GM19468 (cell line): ENCODE results near the gene FBXO28.
"Not testable (repeated sequence)": the region's sequence is repeated elsewhere in the genome, so short reads cannot be mapped to it uniquely, and the experiment has no call there.

Source experiments
- ATAC-seq: cut with Tn5 transposase; IDR thresholded peaks from one replicate; pipeline ENCODE4 v1.9.1; 2021; ENCODE audit warnings: mild to moderate bottlenecking, moderate library complexity, moderate number of reproducible peaks; ENCODE audit not compliant: unreplicated experiment; ENCODE audit errors: extremely low read depth

FBXO28 gene, protein sequence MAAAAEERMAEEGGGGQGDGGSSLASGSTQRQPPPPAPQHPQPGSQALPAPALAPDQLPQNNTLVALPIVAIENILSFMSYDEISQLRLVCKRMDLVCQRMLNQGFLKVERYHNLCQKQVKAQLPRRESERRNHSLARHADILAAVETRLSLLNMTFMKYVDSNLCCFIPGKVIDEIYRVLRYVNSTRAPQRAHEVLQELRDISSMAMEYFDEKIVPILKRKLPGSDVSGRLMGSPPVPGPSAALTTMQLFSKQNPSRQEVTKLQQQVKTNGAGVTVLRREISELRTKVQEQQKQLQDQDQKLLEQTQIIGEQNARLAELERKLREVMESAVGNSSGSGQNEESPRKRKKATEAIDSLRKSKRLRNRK

DNA sequence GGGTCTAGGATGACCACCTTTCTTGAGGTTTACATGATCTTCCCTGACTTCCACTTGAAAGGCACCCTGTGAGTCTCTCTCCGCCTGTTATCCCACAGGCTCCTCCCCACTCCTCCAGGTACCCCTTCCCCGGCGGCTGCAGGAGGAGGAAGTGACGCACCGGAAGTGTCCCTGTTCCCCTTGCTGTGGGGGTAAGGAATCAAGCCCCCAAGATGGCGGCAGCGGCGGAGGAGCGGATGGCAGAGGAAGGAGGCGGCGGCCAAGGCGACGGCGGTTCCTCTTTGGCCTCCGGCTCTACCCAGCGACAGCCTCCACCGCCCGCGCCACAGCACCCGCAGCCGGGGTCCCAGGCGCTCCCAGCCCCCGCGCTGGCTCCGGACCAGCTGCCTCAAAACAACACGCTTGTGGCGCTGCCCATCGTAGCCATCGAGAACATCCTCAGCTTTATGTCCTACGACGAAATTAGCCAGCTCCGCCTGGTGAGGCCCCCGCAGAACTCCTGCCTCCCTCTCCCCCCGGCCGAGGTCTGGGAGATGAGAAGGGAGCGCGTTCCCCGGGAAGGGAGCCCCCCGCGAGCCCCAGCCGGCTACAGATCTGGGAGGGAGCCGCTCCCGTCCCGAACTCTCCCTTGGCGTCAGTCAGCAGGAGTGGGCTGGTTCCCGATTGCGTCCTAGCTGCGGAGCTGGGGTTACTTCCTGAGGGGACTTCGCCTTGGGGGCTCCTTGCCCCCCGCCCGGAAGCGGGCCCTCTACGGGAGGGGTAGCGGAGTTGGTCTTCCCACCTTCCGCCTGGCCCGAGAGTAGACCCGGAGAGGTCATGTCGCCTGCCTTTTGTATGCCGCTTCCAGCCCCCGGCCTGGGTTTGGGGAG lies at the start of gene FBXO28:
Gene FBXO28 (plus strand): TSS at position 194 of the 869 bp plus-strand sequence. CDS start 19 bp downstream, at position 213.
- peak; percentile 91 for ATAC-seq

DNA sequence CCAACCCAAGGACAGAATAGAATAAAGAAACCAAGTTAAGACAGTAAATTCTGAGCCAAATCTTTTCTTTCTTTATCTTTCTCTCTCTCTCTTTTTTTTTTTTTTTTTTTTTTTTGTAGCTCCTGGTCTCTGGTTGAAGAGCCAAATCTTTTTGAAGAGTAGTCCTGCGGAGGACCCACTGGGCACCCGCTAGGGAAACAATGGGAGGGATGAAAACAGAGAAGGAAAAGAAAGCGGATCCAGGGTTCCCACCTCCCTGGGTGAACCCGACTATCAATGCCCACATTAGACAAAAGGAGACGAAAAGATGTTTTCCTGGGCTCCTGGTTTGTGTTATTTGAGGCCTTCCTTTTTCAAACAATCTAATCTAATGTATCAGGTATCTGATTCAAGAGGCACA lies 49.8 kb upstream of the FBXO28 start:
- no peak for ATAC-seq

DNA sequence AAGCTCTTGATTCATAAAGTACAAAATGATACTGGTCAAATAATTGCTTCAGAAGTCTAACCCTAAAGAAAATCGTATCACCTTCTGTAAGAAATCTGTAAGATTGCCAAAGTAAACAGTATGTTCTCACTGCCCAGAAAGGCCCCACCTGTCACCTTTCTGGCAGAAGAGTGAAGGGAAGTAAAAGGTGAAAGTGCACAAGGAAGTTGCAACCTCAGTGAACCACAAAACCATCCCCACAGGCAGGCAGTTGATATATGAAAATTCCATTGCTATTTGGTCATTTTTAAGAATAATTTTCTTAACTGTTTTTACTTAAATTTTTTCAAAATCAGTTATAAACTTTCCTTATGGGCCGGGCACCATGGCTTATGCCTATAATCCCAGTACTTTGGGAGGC lies 48.5 kb upstream of the FBXO28 start:
- no peak for ATAC-seq

DNA sequence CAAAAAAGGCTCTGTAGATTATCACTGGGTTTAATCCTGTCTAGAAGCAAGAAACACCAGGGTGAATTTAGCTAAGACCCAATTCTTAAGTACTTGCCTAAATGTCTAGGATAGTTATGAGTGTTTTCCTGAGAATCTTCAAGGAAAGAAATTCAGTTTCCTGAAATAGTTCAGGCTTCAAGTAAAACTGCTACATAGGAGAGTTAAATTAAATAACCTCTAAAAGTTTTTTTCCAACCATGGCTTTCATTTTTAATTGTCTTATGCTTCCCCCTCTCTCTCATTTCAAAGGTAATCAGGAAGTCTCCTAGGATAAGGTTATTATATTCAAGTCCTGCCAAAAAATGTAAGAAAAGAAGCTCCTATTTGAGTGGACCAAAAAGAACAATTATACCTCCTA lies 46.7 kb upstream of the FBXO28 start:
- ATAC-seq: no peak

DNA sequence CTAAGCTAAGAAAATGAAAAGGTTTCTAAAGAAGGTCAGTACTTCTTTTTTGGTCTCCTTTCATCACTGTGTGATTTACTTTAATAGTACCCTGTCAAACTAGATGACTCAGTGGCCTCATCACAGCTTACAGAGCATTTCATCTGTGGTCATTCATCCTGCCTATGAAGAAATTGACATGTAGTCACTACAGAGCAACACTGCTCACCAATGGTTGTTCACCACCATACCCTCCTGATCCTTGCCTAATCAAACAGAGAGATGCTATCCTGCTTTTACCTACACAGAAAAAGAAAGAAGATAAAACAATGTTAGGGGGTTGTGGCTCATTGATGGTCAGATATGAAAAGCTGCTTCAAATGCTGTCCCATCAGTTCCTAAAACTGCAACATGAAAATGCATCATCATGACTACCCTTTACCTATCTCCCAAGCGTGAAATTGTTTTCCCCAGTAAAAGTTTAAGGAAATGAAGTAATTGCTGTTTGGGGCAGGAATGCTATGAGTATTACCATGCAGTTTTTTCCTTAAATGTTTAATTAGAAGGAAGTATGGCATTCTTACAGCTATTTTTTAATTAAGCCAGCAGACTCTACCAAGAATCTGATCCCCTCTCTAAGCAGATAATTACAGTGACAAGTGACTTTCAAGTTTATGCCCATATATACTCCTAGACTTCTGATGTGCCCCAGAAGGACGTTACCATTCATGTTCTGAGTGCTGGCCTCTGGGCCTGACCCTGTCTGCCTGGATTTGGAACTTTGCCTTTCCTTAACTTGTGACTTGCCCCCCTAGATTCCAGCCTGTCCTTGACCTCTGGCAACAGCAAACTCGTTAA lies 46.1 kb upstream of the FBXO28 start:
- ATAC-seq: no peak

DNA sequence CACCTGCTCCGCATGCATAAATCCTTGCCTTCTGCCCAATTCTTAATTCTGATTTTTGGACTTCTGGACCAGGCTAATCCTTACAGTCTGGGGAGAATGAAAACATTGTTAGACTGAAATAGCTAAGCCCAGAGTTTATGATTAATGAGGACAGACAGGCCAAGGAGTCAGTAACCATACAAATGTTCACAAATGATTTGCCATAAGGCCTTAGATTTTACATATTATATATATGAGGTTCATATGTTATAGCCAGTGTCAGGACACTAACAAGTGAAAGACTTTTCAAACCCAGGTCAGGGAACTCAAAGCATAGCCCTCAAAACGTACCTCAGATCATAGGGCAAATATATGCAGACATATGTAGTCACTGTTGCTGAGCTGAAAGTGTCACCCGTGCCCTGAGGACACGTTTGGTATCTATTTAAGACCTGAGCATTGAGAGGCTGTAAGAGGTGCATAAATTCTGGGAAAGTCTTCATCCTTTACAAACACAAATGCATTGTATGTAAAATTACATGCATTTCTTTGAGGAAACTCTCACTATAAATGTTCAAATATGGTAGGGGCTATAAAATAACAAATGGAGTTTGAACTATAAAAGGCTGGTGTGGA lies 45.3 kb upstream of the FBXO28 start:
- no peak for ATAC-seq

DNA sequence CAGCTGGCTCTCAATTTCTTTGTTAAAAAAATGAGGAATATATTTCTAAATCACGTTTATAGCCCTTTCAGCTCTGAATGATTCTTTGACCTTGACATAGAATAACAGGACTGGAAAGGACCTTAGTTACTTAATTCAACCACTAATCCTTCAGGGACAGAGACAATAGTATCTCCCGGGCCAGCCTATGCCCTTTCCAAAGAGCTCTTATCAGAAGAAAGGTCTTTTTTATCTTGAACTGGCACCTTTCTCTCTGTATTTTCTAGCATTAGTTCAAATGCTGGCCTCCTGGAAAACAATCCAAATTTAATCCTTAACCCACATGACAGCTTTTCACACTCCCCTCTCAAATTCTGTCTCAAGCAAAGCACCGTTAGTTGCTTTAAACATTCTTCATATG lies 44.8 kb upstream of the FBXO28 start:
- no peak for ATAC-seq

DNA sequence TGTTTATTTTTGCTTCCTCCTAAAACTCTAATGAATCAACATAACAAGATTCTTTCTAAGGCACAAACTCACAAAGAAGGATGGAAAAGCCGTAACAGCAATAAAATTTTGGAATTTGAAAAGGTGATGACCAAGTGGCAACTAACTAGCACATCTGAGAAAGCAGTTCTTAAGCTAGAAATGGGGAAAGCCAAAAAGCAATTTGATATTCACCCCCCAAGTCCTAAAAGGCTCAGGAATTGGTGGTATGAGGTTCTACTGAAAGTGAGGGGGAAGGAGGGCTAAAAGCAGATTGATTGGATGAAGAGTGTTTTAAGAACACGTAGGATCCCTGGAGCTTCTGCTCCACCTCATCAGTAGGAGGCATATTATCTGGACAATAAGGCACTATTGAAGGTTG lies 43.4 kb upstream of the FBXO28 start:
- ATAC-seq: no peak

DNA sequence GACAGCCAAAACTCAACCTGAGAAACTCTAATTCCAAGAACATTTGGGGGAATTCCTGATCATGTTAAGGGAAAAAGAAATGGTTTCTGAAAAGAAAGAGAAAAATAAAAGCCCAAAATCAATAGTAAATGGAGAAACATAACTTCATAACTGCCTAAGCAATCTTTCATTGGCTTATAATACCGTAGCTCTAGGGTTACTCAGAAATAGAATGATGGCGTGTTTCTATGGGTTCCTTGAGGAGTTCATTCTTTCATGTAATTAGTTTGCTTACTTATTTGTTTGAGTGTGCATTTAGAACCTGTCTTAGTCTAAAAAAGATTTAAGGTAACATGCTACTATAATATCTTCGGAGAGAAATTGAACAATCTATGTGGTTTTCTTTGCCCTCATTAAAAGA lies 37.5 kb upstream of the FBXO28 start:
- ATAC-seq: no peak

DNA sequence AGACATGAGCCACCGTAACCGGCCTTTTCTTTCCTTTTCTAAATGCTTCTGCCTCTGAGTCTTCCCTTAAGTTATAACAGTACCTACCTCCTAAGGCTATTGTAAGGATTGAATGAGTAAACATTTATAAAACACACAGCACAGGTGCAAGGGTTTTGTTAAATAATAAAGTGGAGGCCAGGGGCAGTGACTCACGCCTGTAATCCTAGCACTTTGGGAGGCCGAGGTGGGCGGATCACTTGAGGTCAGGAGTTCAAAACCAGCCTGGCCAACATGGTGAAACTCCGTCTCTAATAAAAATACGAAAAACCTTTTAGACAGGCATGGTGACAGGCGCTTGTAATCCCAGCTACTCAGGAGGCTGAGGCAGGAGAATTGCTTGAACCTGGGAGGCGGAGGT lies 34.3 kb upstream of the FBXO28 start:
- not testable (repeated sequence) for ATAC-seq

DNA sequence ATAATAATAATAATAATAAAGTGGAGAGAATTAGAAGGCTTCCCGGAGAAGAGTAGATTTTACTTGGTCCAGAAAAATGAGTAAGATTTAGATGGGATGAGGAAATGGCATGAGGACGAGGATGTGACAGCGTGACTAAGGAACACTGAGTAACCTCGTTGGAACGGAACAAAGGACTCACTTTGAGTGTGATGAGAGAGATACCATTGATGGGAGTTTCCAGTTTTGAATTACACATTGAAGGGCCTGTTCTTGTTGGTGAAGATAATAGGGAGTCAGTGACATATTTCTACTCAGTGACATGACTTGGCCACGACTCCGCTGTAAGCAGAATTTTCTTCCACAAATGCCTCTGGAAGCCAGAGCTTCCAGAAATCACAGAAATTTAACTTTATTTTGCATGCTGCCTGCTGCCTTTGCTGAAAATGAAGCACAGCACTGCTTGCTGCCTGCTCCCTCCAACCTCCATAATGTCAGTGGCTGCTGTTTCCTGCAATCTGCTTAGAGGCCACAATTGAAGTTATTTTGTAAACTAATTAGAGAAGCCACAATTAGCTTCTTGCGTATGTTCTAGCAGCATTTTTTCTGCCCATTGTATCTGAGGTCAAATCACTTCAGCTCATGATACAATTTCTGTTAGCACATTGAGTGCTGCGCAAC lies 33.7 kb upstream of the FBXO28 start:
- no peak for ATAC-seq

DNA sequence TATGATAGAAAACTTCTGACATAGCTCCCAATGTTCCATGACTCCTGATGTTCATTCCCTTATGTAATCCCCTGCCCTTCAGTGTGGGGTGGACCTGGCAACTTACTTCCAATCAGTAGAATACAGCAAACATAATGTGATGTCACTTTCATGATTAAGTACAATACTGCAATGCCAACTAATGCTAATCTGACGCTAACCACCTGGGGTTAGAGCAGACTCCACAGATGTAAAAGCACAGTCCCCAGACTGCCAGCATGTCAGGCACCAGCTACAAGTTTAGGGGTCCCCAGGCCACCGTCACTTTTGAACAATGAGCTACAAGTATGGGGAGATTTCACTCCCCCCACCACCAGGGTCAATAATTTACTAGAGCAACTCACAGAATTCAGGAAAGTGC lies 32.3 kb upstream of the FBXO28 start:
- ATAC-seq: no peak

DNA sequence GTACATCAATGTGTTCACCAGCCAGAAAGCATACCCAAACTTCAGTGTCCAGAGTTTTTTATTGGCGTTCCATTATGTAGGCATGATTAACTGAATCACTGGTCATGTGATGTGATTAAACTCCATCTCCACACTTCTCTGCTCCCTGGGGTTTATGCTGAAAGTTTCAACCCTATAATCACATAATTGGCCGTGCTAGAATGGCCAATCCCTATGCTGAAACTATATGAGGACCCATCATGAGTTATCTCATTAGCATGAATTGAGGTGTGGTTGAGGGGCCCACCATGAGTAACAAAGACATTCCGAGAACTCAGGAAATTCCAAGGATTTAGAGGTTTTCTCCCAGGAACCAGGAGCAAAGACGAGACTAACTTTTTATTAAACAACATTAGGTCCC lies 31.8 kb upstream of the FBXO28 start:
- ATAC-seq: no peak

DNA sequence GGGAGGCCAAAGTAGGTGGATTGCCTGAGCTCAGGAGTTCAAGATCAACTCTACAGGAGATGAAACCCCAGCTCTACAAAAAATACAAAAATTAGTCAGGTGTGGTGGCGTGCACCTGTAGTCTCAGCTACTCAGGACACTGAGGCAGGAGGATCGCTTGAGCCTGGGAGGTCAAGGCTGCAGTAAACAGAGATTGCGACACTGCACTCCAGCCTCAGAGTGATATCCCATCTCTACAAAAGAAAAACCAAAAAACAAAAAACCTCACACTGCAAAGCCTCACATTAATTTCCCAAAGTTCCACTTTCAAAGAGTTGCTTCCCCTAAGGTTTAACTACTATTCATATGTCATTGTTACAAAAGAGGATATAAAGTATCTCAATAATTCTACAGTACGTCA lies 29.0 kb upstream of the FBXO28 start:
- ATAC-seq: no peak

DNA sequence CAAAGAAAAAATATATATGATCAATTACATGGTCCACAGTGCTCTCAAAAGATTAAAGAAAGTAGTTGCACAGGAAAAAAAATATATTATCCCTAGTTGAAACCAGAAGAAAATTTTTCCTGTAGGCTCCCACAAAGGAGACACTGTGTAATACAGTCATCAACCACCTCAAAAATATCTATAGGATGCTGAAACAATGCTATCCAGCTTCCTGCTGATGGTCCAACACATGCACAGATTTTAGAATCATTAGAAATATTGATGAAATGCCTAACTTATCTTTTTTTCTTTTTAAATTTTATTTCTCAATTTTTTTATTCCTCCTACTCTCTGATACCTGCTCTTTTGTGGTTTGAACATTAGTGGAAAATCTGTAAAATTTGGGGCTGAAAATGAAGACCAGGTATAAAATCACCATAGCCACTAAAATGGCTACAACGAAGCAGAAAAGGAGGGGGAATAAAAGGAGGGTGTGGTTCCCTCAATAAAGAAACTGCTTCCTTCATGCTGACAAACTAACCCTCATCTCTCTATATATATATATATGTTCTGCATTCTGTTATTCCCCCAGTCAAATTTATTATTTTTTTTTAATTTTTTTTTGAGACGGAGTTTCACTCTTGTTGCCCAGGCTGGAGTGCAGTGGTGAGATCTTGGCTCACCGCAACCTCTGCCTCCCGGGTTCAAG lies 28.3 kb upstream of the FBXO28 start:
- ATAC-seq: no peak

DNA sequence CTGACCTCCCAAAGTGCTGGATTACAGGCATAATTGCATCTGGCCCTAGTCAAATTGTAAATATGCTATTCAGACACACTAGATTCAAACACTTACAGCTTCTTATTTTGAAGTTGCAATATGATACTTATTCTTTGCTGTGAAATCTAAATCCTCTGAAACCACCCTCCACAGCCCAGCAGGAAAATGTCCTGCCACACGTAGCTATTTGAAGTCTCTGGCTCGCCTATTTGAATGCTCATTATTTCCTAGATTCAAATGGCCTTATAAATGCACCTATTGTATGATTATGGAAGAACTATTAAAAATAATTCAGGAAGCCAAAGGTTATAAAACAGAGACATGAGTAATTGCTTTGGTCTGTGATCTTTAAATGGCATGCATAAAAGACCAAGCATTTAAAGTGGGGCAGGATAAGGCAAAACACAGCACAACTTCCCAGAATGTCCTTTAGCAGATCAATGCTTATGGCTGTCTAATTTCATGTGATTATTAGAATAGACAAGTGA lies 26.6 kb upstream of the FBXO28 start:
- no peak for ATAC-seq

DNA sequence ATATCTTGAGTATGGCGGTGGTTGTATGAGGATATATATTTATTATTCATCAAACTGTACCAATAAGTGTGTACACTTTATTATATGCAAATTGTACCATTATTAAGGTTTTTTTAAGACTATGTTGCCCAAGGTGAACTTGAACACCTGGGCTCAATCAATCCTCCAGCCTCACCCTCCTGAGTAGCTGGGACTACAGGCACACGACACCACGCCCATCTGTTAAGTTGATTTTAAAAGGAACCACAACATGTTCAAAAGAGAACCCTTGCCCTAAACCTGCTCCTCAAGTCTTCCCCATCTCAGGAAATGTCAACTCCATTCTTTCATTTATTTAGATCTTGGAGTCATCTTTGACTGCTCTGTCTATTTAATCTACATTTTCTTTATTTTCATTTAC lies 24.3 kb upstream of the FBXO28 start:
- no peak for ATAC-seq

DNA sequence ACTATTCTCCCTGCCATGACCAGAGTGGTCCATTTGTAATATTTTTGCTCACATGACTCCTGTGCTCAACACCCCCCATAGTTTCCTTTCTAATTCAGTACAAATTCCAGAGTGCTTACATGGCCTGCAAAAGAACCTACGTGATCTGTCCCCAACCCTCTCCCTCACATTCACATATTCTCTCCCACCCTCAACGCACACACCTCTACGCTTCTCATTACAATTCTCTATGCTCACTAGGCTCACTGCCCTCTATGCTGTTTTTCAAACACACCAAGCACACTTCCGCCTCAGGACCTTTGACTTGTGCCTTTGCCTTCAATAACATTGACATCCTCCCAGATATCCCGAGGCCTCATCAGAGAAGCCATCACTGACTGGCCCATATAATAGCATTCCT lies 23.8 kb upstream of the FBXO28 start:
- ATAC-seq: no peak

DNA sequence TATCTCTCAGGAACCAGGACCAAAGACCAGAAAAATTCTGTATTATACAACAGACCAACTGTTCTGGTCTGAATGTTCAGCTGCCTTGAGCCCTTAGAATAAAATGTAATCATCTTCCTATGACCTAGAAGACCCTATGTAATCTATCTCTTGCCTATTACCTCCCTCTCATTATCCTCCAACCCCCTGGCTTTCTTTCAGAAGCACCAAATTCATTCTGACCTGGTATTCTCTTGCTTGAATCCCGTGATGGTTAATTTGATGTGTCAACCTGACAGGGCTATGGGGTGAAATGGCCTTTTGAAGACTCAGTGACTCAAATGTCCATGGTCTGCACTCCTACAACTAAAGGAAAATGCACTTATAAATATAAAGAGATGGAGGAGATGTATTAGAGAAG lies 21.8 kb upstream of the FBXO28 start:
- ATAC-seq: no peak
